Cardiac fibroblast (primary cell): ENCODE measurements around the gene TMEM35A.
"Not testable (repeated sequence)": the region's sequence is repeated elsewhere in the genome, so short reads cannot be mapped to it uniquely, and the experiment has no call there.

Source experiments
- DNase-seq, 2 donors: peaks; one replicate each; pipeline versions ENCODE4 v3.0.0 to v3.0.0-alpha.2; 2010; ENCODE audit warnings: low read depth in 2 of 2
- H3K4me3 ChIP-seq, 2 donors: replicated peaks in 1 of 2; 1 replicate in 1 of 2; 2 replicates in 1 of 2; pipeline ENCODE4 v1.5.1; 2011; ENCODE audit warnings: low read depth in 2 of 2, low read length in 2 of 2, mild to moderate bottlenecking in 2 of 2, moderate library complexity in 1 of 2
- CTCF ChIP-seq: IDR thresholded peaks from one replicate; pipeline ENCODE4 v1.5.1; 2011; ENCODE audit warnings: low read depth, mild to moderate bottlenecking, low read length, inconsistent platforms

TMEM35A gene

GRCh38 chrX:101078716-101079598, at the start of gene TMEM35A:
TSS of gene TMEM35A (plus strand) at chrX:101078879. CDS start at chrX:101079003, 124 bp downstream.
- DNase-seq = peak; percentile 24 to 29
- H3K4me3 ChIP-seq = peak within 1 kb of the TSS; percentile 39 to 46
- TF ChIP-seq CTCF = no peak

GRCh38 chrX:101029665-101030064, 49.0 kb upstream of the TMEM35A start:
- DNase-seq = no peak
- no peak for TF ChIP-seq CTCF
- H3K4me3 ChIP-seq = no peak overlapping the region

GRCh38 chrX:101037231-101037630, 41.4 kb upstream of the TMEM35A start:
- no peak for DNase-seq
- TF ChIP-seq CTCF = no peak
- no peak overlapping the region for H3K4me3 ChIP-seq

GRCh38 chrX:101040197-101040596, 38.5 kb upstream of the TMEM35A start:
- no peak overlapping the region for H3K4me3 ChIP-seq
- no peak for TF ChIP-seq CTCF
- no peak for DNase-seq

- DNase-seq = no peak
- peak overlapping the region; percentile 50 to 63 for H3K4me3 ChIP-seq
- TF ChIP-seq CTCF = no peak
Measured at GRCh38 chrX:101051153-101051548, 27.5 kb upstream of the TMEM35A start.

GRCh38 chrX:101051549-101052302, 27.0 kb upstream of the TMEM35A start, which contains the start of gene TRMT2B:
TSS of gene TRMT2B (minus strand) at chrX:101052111. CDS start at chrX:101042289, 9,822 bp downstream.
- TF ChIP-seq CTCF = no peak
- peak; percentile 68 to 76 for DNase-seq
- H3K4me3 ChIP-seq = peak within 1 kb of the TSS; percentile 50 to 63

- not testable (repeated sequence) for H3K4me3 ChIP-seq, DNase-seq
Measured at GRCh38 chrX:101056551-101056950, 22.1 kb upstream of the TMEM35A start.
